Thyroid gland (tissue), 4 donors: ENCODE data around the gene SYTL3. TPM values are rescaled to one million over a fixed set of nuclear protein-coding genes. Genes with fewer than 3 reads are reported as not detected.
"Not testable (repeated sequence)": the region's sequence is repeated elsewhere in the genome, so short reads cannot be mapped to it uniquely, and the experiment has no call there.

Experiments
- DNase-seq, 2 donors: peaks; one replicate each; pipeline ENCODE4 v3.0.0-alpha.2; 2019
- H3K27ac ChIP-seq, 3 donors: fragments of 200-600 bp; sonication (generic); 1 replicate in 2 of 3; 2 replicates in 1 of 3; pipeline ENCODE4 v1.5.1; 2016 to 2019; ENCODE audit warnings: mild to moderate bottlenecking in 1 of 3, moderate library complexity in 1 of 3
- H3K27me3 ChIP-seq: fragments of 200-600 bp; sonication (generic); one replicate; pipeline ENCODE4 v1.5.1; 2019
- H3K36me3 ChIP-seq, 2 donors: fragments of 200-600 bp; sonication (generic); one replicate each; pipeline ENCODE4 v1.5.1; 2016 to 2019
- H3K4me1 ChIP-seq, 2 donors: fragments of 200-600 bp; sonication (generic); one replicate each; pipeline ENCODE4 v1.5.1; 2017 to 2019
- H3K4me3 ChIP-seq, 3 donors: fragments of 200-600 bp; sonication (generic); replicated peaks in 1 of 3; 1 replicate in 2 of 3; 2 replicates in 1 of 3; pipeline ENCODE4 v1.5.1; 2016; ENCODE audit warnings: mild to moderate bottlenecking in 1 of 3
- H3K9me3 ChIP-seq: fragments of 200-600 bp; sonication (generic); one replicate; pipeline ENCODE4 v1.5.1; 2017
- POLR2A ChIP-seq, 2 donors: fragments of 450-650 bp; IDR thresholded peaks; one replicate each; pipeline ENCODE4 v1.6.1; 2017; ENCODE audit warnings: antibody characterized with exemption in 2 of 2, mild to moderate bottlenecking in 2 of 2, moderate library complexity in 1 of 2
- WGBS, 2 donors: methylation state at CpG; one replicate each; pipeline ENCODE4 v1.1.5; 2017; 5-methylcytosine and 5-hydroxymethylcytosine counted together
- intact Hi-C: fragments of 100-400 bp; cut with DNase I; formaldehyde crosslinking; loops from one replicate; pipeline ENCODE4 v1.15.1; 2023
- total RNA-seq, 4 donors: library from RNA; depleted of rRNA; stranded (reverse); fragments of >200 nt; gene quantifications; one replicate each; pipeline ENCODE4 v1.2.3, GENCODE V29; 2016
- TF ChIP-seq, protein P1 (sequence below), 6 experiments: fragments of 200-600 bp in 3 of 6; fragments of 450-650 bp in 3 of 6; sonication (generic) in 3 of 6; IDR thresholded peaks; one replicate each; pipeline ENCODE4 v1.5.1; 2016 to 2019; ENCODE audit warnings: antibody characterized with exemption in 6 of 6, mild to moderate bottlenecking in 2 of 6, inconsistent platforms in 1 of 6, moderate library complexity in 1 of 6

Gene SYTL3
- total RNA-seq, 4 donors from 2014 or later: 16.9 to 33.0 (median 24.4) TPM

DNA sequence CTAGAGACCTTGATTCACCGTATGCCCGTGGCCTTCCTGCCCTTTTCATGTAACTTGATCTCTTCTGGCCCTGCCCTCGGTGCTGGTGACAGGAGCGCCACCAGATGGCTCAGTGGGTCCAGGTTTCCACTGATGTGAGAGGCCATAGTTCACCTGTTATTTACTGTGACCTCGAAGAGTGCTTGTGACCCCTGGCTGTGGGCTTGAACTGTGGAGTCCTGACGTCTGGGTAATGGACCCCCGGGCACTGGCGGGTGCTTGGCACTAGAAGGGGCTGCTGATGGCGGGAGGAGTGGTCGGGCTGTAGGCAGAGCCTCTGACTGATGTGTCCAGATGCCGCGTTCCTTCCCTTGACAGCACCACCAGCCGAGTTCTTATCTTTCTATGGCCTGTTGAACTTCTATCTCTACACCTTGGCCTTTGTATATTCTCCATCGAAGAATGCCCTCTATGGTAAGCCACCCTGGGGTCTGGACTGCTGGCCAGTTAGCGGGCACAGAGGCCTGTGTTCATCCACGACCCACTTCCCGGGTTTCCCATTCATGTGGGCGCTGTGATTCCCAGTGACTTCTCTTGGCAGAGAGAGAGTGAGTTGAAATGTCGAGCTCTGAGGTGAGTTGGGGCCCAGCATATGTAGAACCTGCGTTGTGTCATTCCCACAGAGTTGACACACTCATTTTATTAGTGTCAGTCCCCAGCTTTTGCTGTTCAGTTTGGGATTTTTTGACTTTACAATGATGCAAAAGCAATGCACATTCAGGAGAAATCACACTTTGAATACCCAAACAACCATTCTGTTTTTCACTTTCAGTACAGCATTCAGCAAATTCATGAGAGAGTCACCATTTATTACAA, 20.3 kb upstream of the SYTL3 start:
- Histone ChIP-seq H3K4me3 (no peak overlapping the region), H3K9me3 (no peaks in the 10 kb centered on the region), H3K4me1 (peaks cover 7 to 23% of the 10 kb centered on the region in 2 donors), H3K27me3 (no peaks in the 10 kb centered on the region), H3K27ac (no peak overlapping the region), H3K36me3 (no peaks in the 10 kb centered on the region)
- intact Hi-C loops: no loop called here
- TF ChIP-seq, protein P1, sequence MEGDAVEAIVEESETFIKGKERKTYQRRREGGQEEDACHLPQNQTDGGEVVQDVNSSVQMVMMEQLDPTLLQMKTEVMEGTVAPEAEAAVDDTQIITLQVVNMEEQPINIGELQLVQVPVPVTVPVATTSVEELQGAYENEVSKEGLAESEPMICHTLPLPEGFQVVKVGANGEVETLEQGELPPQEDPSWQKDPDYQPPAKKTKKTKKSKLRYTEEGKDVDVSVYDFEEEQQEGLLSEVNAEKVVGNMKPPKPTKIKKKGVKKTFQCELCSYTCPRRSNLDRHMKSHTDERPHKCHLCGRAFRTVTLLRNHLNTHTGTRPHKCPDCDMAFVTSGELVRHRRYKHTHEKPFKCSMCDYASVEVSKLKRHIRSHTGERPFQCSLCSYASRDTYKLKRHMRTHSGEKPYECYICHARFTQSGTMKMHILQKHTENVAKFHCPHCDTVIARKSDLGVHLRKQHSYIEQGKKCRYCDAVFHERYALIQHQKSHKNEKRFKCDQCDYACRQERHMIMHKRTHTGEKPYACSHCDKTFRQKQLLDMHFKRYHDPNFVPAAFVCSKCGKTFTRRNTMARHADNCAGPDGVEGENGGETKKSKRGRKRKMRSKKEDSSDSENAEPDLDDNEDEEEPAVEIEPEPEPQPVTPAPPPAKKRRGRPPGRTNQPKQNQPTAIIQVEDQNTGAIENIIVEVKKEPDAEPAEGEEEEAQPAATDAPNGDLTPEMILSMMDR (IDR thresholded peaks at IDR 0.05): peak in 3 of 6 experiments; percentile 5 to 28 (median 7)
- TF ChIP-seq POLR2A (IDR thresholded peaks at IDR 0.05): no peak
- peak in 1 of 2 donors; percentile 27 for DNase-seq
- WGBS, 2 donors: 84 to 85% methylated on average over 20 of the region's 20 CpGs

DNA sequence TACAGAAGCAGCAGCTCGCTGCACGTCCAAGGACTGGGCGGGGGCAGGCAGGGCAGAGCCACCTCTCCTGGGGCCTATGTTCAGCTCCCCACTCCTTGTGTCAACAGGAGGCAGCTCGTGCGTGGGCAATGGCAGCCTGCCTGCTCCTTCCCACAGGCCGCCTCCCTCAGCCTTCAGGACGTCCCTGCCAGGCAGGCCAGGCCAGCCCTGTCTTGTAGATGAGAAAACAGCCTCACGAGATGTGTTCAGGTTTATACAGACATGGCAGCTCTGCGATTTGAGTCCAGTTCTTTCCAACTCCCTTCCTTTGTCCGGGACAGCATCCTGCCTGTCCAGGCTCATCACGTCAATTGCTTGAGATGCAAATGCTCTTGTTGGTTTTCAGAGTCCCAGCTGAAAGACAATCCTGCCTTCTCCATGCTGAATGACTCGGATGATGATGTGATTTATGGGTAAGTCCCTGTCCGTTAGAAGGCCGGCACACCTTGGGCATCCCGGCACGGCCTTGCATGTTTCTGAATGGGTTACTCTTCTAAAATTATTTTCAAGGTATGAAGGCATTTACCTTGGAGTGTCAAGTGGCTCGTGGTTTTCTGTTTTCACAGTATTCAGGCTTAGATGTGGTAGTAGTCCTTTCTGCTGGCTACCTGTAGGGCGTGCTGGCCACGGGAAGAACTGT, 18.8 kb upstream of the SYTL3 start:
- H3K4me3 ChIP-seq: no peak overlapping the region
- H3K9me3 ChIP-seq: no peaks in the 10 kb centered on the region
- 73 to 75% methylated on average over 19 of the region's 19 CpGs for WGBS, 2 donors
- H3K27ac ChIP-seq: peak overlapping the region; percentile 30 to 61 (median 31)
- intact Hi-C loops: no loop called here
- no peaks in the 10 kb centered on the region for H3K27me3 ChIP-seq
- no peak for TF ChIP-seq POLR2A (IDR thresholded peaks at IDR 0.05)
- TF ChIP-seq, protein P1 (IDR thresholded peaks at IDR 0.05): no peak
- peak; percentile 61 to 70 for DNase-seq
- peaks cover under 1 to 11% of the 10 kb centered on the region in 2 donors for H3K36me3 ChIP-seq
- peaks cover 0 to 13% of the 10 kb centered on the region in 2 donors for H3K4me1 ChIP-seq

DNA sequence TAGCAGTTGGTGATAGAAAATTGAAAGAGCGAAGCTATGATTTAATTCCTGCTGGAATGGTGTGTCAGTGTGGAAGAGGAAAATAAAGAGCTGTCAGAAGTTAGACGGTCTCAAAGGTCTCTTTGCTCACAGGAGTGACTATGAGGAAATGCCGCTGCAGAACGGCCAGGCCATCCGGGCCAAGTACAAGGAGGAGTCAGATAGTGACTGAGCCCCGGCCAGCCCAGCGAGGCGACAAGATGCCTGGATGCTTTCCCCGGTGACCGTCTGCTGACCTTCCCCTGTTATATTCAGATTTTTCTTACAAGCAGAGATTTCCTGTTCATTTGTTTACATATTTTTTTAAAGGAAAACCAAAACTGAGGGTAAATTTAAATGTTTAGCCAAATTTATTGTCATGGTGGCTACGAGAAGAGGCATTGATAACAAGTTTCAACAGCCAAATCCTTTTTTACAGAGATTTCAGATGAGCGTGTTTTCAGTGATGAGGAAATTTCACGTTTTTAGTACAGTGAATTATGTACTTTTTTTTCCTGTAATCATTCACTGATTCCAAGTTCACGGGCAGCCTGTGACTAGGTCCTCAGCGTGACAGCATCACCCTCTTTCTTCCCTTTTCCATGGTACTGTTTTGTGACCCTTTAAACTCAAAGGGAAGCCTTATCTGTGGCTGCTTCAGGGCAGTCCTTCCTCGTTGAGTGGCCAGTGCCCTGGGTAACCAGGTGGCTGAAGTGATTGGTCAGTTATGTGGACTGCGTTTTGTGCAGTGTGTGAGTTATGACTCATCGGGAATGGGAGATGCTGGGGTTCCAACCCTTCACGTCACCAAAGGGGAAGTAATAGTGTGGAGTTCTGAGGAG, 17.9 kb upstream of the SYTL3 start:
- DNase-seq: peak in 1 of 2 donors; percentile 27
- Histone ChIP-seq H3K36me3 (peaks cover 9 to 19% of the 10 kb centered on the region in 2 donors), H3K27me3 (no peaks in the 10 kb centered on the region), H3K9me3 (no peaks in the 10 kb centered on the region), H3K4me3 (no peak overlapping the region), H3K4me1 (peaks cover 0 to 10% of the 10 kb centered on the region in 2 donors), H3K27ac (peak overlapping the region; percentile 31 to 65 (median 61))
- intact Hi-C loops: no loop called here
- WGBS, 2 donors: 62 to 68% methylated on average over 19 of the region's 19 CpGs
- TF ChIP-seq POLR2A (IDR thresholded peaks at IDR 0.05): no peak
- TF ChIP-seq, protein P1 (IDR thresholded peaks at IDR 0.05): no peak

GRCh38 chr6:158632538-158633119, 17.2 kb upstream of the SYTL3 start:
- H3K9me3 ChIP-seq, H3K4me3 ChIP-seq, H3K27me3 ChIP-seq, H3K4me1 ChIP-seq, DNase-seq, intact Hi-C loops: not testable (repeated sequence)
- 96 to 99% methylated on average over 3 of the region's 3 CpGs for WGBS, 2 donors
- Histone ChIP-seq H3K36me3 (peaks cover 16 to 26% of the 10 kb centered on the region in 2 donors), H3K27ac (peak overlapping the region; percentile 31 to 65 (median 61))

GRCh38 chr6:158633127-158633526, 16.7 kb upstream of the SYTL3 start:
- no peak overlapping the region for H3K27ac ChIP-seq
- no peaks in the 10 kb centered on the region for H3K27me3 ChIP-seq
- no peak overlapping the region for H3K4me3 ChIP-seq
- no peaks in the 10 kb centered on the region for H3K9me3 ChIP-seq
- no peak for DNase-seq
- peaks cover 0 to 10% of the 10 kb centered on the region in 2 donors for H3K4me1 ChIP-seq
- H3K36me3 ChIP-seq: peaks cover 17 to 28% of the 10 kb centered on the region in 2 donors
- intact Hi-C loops: no loop called here
- no peak for TF ChIP-seq POLR2A (IDR thresholded peaks at IDR 0.05)
- TF ChIP-seq, protein P1 (IDR thresholded peaks at IDR 0.05): no peak
- WGBS, 2 donors: 96 to 97% methylated on average over 11 of the region's 11 CpGs
